Fibroblast of lung (primary cell): ENCODE data around the gene TTC17.

Experiments used
- CTCF ChIP-seq, 2 donors: IDR thresholded peaks in 1 of 2; conservative IDR thresholded peaks in 1 of 2; 1 replicate in 1 of 2; 2 replicates in 1 of 2; pipeline ENCODE4 v1.5.1; 2011 to 2012; ENCODE audit warnings: low read length in 2 of 2, control low read depth in 1 of 2, inconsistent platforms in 1 of 2, low read depth in 1 of 2, mild to moderate bottlenecking in 1 of 2
- EZH2 ChIP-seq: IDR thresholded peaks from 2 replicates; pipeline ENCODE4 v1.5.1; 2012; ENCODE audit warnings: low read length, control low read depth, mild to moderate bottlenecking; ENCODE audit errors: missing control alignments

- TF ChIP-seq CTCF (conservative IDR thresholded peaks at IDR 0.05 in 1 of 2, IDR thresholded peaks at IDR 0.05 in 1 of 2; ENCODE audit: low read depth in 1 of 2, low read length in 2 of 2) (no peak), EZH2 (no peak)
Observed at GRCh38 chr11:43434893-43435292, 76.2 kb downstream of the TTC17 start.
